GM18907 (cell line): Measurements from ENCODE around the gene SMIM24.
"Not testable (repeated sequence)": the region's sequence is repeated elsewhere in the genome, so short reads cannot be mapped to it uniquely, and the experiment has no call there.

Source experiments
- ATAC-seq: cut with Tn5 transposase; IDR thresholded peaks from one replicate; pipeline ENCODE4 v1.9.1; 2021; ENCODE audit warnings: mild to moderate bottlenecking, moderate library complexity; ENCODE audit not compliant: unreplicated experiment

The SMIM24 gene

GRCh38 chr19:3440082-3440481, 40.2 kb downstream of the SMIM24 start:
- ATAC-seq: no peak

GRCh38 chr19:3434630-3435553, 45.4 kb downstream of the SMIM24 start:
- peak; percentile 84 for ATAC-seq

GRCh38 chr19:3433805-3434540, 46.4 kb downstream of the SMIM24 start:
- no peak for ATAC-seq

GRCh38 chr19:3433313-3433712, 47.0 kb downstream of the SMIM24 start:
- ATAC-seq: no peak

GRCh38 chr19:3431760-3432397, 48.4 kb downstream of the SMIM24 start:
- ATAC-seq: no peak

- ATAC-seq: not testable (repeated sequence)
Measured at GRCh38 chr19:3430366-3430680, 50.0 kb downstream of the SMIM24 start.

GRCh38 chr19:3426433-3426832, 53.9 kb downstream of the SMIM24 start:
- no peak for ATAC-seq
